Smooth muscle cell of the brain vasculature (primary cell): ENCODE measurements around the gene BLVRB.
A peak's percentile ranks its signal among the peaks of the same experiment; 100 is the strongest.
"Not testable (repeated sequence)": the region's sequence is repeated elsewhere in the genome, so short reads cannot be mapped to it uniquely, and the experiment has no call there.

Source experiments
- DNase-seq: peaks from one replicate; pipeline ENCODE4 v3.0.0-alpha.2; 2012; ENCODE audit warnings: low read depth, low spot score

Gene BLVRB

DNA sequence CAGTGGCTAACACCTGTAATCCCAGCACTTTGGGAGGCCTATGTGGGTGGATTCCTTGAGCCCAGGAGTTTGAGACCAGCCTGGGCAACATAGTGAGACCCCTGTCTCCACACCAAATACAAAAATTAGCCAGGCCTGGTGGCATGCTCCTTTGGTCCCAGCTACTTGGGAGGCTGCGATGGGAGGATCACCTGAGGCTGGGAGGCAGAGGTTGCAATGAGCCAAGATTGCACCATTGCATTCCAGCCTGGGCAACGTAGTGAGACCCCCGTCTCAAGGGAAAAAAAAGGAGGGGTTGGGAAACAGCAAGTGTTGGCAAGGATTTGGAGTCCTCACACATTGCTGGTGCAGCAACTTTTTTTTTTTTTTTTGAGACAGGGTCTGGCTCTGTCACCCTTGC is 20.5 kb upstream of the BLVRB start:
- no peak for DNase-seq

- not testable (repeated sequence) for DNase-seq
These were observed 10.5 kb upstream of the BLVRB start for GRCh38 chr19:40475878-40476644.

DNA sequence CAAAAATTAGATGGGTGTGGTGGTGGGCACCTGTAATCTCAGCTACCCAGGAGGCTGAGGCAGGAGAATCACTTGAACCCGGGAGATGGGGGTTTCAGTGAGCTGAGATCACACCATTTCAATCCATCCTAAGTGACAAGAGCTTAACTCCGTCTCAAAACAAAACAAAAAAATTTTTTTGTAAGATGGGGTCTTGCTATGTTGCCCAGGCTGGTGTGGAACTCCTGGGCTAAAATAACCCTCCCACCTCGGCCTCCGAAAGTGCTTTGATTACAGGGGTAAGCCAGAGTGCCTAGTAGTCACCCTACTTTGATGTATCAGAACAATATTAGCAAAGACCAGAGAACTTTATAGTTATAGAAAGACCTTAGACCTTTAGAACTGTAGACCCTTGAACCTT is 9.2 kb upstream of the BLVRB start:
- DNase-seq, result no peak

GRCh38 chr19:40472516-40472915 is 7.0 kb upstream of the BLVRB start:
- no peak for DNase-seq

DNA sequence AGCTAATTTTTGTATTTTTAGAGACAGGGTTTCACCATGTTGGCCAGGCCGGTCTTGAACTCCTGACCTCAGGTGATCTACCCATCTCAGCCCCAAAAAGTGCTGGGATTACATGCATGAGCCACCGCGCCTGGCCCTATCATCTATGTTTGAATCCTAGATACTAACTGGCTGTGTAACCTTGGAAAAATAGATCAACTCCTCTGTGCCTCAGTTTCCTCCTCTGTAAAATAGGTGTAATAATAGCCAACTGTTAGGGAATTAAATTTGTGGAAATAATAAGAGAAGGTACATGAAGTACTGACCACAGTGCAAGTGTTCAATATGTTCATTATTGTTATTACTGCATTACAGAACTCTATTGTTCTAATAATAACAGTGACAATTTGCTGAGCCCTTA is 5.6 kb upstream of the BLVRB start:
- no peak for DNase-seq

- DNase-seq, result no peak
These were observed 3.5 kb upstream of the BLVRB start for GRCh38 chr19:40469011-40469410.

DNA sequence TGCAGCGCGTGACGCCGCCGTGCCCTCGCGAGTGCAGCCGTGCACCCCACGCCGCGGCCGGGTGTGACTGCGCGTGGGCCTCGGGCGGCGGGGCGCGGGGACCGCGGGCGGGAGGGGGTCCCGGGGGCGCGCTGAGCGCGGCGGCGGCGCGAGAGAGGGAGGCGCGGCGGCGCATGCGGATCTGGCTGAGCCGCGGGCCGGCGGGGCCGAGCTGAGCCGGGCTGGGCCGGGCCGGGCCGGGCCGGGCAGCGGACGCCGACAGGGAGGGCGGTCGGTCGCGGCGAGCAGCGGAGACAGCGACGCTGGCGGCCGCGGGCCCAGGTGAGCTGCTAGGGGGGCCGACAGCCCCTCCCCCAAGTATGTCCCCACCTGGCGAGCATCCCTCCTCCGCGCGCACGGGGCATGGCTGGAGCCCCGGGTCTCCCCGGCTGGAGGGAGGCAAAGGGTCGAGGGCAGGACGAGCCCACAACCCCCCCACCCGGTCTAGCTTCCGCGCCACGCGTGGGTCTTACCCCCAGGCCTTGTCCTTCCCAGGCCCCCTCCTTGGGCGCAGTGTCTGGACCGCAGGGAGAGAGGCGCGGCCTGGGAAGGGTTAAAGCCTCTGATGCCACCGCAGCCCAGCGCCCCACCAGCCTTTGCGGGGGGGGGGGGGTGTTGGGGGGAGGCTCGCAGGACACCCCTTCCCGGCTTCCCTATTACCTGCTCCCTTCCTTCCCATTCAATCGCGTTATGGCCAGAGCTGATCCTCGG is 1.6 kb upstream of the BLVRB start, which contains the start of gene SPTBN4:
Gene SPTBN4 (plus strand): TSS at position 17 of the 750 bp plus-strand sequence. CDS start 5,621 bp downstream, outside the sequence.
- DNase-seq, result no peak

DNA sequence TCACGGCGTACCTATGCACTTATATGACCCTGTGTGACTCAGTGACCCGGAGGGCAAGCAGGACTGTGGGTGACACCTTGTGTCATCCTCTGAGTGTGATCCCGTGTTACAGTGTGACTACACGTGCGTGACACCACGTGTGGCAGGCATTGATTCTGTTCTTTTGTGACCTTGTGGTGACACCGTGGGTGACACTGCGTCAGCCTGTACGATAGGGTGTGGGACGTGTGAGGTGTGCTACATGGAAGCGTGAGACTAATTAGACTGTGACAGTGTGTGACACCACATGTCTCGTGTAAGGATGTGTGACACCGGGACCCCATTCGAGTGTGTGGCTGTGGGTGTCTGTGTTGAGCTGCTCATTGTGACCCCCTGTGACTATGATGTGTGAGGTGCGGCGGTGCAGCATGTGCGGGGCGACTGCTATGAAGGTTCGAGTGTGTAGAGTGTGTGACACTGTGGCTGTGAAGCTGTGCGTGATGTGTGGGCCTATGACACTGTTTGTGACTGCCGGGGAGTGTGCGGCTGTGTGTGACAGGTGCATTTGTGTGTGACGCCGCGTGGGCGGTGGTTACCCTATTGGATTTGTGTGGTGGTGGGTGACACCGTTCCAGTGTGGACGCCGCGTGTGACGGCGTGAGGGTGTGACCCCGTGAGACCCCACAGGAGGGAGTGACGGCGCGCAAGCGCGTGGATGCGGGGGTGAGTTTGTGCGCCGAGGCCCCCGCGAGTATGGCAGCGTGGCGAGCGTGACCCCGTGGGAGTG is 857 bp upstream of the BLVRB start:
- no peak for DNase-seq

- DNase-seq, result no peak
These were observed 454 bp downstream of the BLVRB start for GRCh38 chr19:40465025-40465556.

DNA sequence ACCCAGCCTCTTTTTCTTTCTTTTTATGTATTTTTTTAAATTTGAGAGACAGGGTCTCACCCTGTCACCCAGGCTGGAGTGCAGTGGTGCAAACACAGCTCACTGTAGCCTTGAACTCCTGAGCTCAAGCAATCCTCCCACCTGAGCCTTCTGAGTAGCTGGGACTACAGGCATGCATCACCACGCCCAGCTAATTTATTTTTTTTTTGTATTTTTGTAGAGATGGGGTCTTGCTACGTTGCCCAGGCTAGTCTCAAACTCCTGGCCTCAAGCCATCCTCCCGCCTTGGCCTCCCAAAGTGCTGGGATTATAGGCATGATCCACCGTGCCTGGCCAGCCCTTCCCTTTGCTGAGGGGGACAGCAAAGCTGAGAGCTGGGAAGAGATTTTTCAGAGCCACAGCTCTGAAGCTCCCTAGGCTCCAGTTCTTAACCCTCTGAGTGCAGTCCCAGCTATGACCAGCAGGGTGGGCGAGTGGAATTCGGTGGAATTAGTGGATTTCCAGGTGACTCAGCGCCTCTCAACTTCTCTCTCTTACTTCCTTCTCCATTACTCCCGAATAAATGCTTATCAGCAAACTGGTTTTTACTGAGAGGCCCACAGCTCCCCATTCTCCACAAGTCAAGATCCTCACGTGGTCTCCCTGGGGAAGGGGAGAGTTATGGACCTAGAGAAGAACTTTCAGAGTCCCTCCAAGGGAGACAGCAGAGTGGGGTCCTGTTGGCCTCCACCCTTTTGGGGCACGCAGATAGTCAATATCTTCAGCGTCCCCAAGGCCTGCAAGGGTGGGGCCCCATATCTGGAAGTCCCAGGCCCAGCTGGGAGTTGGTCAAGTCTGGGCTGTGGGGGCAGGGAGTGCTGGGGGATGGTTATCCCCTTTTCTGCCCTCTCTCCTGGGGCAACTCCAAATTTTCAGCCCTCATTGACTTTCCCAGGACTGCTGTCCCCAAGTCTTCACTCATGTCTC is 1.2 kb downstream of the BLVRB start:
- peak; percentile 70 for DNase-seq

DNA sequence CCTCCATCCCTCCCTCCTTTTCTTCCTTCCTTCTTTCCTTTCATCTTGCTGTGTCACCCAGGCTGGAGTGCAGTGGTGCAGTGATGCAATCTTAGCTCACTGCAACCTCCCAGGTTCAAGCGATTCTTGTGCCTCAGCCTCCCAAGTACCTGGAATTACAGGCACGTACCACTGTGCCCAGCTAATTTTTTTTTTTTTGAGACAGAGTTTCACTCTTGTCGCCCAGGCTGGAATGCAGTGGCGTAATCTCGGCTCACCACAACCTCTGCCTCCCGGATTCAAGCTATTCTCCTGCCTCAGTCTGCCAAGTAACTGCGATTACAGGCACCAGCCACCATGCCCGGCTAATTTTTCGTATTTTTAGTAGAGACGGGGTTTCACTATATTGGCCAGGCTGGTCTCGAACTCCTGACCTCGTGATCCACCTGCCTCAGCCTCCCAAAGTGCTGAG is 1.9 kb downstream of the BLVRB start:
- not testable (repeated sequence) for DNase-seq

DNA sequence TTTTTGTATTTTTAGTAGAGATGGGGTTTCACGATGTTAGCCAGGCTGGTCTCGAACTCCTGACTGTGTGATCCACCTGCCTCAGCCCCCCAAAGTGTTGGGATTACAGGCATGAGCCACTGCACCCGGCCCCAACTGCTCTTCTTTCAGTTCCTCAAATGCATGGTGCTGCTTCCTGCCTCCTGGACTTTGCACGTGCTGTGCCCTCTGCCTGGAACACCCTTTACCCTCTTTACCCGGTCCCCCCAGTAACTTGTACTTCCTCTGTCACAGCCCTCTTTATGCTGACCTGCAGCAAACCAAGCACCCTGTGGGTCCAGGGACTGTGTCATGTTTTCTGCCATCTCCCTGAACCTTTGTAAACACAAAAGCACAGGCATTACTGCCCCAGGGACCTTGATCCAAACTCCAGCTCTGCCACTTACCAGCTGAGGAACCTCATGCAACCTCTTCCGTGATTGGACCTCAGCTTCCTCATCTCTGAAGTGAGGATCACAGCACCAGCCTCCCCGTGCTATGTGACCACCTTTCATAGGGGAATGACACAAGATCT is 3.8 kb downstream of the BLVRB start:
- DNase-seq, result no peak

- DNase-seq, result no peak
These were observed 5.4 kb downstream of the BLVRB start for GRCh38 chr19:40460185-40460584.

DNA sequence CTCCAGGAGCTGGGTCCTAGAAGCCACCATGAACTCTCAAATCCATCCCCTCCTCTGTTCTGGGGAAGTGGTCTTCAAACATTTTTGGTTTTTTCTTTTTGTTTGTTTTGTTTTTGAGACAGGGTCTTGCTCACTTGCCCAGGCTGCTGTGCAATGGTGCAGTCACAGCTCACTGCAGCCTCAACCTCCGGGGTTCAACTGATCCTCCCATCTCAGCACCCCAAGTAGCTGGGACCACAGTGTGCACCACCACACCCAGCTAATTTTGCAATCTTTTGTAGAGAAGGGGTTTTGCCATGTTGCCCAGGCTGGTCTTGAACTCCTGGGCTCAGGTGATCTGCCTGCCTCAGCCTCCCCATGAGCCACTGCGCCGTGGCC is 7.0 kb downstream of the BLVRB start:
- no peak for DNase-seq

DNA sequence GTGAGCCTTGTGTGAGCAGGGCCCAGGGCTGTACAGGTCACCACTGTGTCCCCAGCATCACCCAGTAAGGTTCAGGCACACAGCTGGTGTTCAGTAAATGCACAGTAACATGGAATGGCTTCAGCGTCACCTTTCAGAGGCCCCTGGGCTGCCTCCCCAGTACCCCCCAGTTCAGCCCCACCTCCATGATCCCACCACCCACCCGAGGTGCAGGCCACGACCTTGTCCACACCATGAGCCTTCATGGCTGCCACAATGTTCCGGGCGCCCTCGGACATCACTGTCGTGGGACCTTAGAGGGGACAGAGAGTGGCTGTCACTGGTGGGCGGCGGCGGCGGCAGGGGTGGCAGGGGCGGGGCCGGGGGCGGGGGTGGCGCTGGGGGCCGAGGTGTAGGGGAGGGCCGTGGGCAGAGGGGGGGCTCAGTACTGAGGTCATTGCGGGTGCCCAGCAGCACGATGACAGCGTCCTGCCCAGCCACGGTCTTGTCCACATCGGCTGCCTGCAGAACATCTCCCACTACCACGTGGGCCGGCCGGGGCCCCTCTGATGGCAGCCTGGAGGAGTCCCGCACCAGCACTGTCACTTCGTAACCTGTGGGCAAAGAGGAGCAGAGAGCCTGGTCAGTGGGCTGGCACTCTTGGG is 7.5 kb downstream of the BLVRB start:
- no peak for DNase-seq

DNA sequence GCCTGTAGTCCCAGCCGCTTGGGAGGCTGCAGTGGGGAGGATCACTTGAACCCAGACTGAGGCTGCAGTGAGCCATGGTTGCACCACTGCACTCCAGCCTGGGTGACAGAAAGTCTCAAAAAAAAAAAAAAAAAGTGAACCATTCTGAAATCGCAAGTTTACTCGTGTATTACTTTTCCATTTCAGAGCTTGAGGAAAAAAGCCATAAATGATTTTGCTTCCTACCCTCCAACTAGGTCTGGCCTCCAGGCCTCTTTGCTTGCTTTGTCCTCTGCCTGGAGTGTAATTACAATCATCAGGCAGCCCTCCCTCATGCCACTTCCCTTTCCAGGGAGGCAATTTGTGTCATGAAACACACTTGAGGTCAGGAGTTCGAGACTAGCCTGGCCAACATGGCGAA is 8.5 kb downstream of the BLVRB start:
- no peak for DNase-seq

GRCh38 chr19:40453943-40454342 is 11.6 kb downstream of the BLVRB start:
- DNase-seq, result not testable (repeated sequence)

DNA sequence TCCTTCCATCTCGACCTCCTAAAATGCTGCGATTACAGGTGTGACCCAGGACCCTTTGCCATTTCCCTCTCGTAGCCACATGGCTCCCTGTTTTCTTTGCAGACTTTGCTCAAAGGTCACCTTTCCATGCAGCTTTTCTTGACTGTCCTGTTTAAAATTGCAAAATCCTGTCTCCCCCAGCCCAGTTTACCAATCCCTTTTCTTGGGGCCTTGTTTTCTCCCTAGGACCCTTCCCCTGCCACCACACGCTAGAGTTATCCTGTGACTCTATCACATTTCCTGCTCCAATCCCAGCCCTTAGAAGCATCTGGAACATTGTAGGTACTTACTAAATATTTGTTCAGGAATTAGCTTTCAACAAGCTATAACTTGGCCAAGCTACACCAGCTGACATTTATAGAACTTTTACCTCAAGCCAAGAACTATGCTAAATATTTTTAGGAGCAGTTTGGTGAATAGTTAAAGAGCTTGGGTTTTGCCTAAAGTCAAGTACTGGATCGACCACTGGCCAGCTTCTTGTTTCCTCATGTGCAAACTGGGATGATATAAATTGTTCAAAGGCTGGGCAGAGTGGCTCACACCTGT is 12.3 kb downstream of the BLVRB start:
- DNase-seq, result no peak

DNA sequence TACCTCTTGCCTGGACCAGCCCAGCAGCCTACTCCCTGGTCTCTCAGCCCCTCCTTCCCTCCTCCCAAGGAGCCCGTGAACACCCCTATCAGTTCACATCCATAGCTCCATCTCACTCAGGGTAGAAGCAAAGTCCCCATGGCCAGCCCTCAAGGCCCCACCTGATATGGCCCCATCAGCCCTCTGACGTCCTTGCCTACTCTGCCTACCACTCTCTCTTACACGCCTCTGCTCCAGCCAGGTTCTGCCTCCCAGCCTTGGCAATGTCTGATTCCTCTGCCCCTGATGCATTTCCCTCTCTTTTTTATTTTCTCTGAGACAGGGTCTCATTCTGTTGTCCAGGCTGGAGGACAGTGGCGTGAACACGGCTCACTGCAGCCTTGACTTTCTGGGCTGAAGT is 13.5 kb downstream of the BLVRB start:
- no peak for DNase-seq

DNA sequence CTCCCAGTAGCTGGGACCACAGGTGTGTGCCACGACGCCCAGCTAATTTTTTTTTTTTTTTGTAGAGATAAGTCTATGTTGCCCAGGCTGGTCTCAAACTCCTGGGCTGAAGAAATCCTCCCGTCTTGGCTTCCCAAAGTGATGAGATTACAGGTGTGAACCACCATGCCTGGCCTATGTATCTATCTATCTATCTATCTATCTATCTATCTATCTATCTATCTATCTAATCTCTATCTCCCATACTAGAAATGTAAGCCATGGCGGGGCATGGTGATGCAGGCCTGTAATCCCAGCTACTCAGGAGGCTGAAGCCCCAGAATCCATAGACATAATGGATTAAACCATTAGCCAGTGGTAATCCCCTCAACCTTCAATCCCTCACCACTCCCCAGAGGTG is 14.9 kb downstream of the BLVRB start:
- no peak for DNase-seq
